HCEC 1CT (cell line): Measurements from ENCODE around the gene ABL2.

Experiments
- DNase-seq: peaks from one replicate; pipeline ENCODE4 v3.0.0-alpha.2; 2017

Gene ABL2

DNA sequence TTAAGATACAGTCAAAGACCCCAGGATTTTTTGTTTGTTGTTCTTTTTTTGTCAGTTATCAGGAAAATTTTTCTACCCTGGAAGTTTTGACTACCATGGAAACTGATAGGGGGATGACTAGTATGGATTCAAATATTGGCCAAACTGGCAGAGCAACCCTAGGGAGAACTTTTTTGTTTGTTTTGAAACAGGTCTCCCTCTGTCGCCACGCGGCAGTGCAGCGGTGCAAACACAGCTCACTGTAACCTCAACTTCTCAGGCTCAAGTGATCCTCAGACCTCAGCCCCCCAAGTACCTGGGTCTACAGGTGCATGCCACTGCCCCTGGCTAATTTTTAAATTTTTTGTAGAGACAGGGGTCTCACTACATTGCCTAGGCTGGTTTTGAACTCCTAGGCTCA is 101.0 kb downstream of the ABL2 start:
- no peak for DNase-seq

DNA sequence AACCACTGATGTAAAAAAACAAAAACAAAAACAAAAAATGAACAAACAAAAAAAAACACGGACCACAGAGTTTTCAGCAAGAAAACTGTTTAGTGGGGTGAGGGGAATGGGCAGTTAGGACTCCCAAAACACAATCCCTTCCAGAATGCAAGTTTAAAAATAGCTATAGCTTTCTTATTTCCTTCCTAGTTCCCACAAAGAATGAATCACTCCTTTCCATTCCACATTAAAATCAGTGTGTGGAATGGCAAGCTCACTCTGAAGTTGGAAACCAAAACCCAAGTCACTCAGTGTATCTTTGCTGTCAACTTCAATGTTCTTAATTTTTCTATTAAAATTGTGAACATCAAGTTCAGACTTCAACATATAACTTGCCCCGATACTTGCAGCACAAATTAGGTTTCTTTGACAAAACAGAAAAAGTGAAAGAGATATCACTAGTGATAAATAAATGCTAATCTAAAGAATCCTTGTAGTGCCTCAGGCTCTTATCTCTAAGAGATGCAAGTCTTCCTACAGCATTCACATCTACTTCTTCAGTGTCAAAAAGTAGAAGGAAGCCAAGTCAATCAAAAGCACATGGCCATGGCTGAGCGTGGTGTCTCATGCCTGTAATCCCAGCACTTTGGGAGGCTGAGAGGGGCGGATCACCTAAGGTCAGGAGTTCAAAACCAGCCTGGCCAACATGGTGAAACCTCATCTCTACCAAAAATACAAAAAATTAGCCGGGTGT is 102.1 kb downstream of the ABL2 start:
- DNase-seq, result peak; percentile 63

DNA sequence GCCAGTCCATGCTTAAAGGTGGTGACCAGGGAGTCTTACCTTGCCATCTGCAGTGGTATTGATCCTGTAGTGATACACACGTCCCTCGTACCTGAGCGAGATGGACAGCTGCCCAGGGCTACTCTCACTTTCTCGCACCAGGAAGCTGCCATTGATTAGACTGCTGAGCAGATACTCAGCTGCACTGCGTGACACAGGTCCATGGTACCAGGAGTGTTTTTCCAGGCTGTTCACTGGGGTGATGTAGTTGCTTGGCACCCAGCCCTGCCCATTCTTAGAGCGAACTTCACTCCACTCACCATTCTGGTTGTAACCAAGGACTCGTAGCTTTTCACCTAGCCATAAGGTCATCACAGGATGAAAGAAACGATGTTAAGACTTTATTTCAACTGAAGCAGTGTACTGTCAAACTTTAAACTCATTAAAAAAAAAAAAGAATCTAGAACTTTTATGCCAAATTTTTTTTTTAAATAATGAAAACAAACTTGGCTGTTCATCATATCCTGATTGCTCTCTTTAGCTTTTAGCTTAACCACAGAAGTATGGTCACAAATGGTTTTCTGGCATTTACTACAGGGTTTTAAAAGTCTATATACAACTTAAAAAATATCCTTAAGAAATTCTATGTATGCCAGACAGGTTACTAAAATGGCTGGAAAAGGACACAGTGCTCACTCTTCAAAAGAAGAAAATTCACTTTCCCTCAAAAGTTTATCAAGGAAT is 103.0 kb downstream of the ABL2 start:
- no peak for DNase-seq

DNA sequence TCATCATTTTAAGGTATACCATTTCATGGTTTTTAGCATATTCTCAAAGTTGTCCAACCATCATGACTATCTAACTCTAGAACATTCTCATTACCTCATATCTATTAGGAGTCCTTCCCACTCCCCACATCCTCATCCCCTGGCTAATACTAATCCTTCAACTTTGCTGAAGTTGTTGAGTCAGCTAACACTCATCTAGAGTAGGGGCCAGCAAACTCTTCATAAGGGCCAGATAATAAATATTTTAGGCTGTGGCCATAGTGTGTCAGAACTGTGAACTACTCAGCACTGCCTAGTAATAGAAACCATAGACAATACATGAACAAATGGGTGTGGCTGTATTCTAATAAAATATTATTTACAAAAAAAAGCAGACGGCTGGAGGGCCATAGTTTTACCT is 104.6 kb downstream of the ABL2 start:
- peak; percentile 83 for DNase-seq

DNA sequence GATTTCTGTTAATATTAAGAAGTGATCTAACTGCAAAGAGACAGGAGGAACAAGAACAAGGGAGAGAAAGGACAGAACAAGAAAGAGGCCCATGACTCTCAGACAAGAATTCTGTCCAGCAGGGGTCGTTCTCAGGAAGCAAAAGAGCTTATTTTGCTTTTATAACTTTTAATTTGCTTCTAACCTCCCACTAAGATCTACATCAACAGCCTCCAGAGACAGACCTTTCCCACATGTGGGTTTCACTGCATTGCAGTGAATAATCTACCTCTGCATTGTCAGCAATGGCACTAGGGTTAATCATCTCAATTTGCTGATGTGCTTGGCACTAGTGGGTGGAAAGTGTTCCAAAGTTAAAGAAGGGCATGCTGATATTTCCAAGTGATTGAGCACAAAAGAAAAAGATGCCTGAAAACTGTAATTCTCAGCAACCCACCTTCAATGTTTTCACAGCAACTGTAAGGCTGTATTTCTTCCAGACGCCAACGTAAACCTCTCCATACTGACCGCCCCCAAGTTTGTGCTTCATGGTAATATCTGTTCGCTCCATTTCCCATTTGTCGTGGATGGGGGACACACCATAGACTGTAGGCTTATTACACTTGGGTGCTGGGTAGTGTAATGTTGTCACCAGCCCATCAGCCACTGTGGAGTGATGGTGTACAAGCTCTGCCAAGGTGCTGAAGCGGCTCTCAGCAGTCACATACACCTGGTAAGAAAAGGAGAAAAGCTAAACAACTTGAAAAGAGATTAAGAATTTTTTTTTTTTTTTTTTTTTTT is 108.1 kb downstream of the ABL2 start:
- DNase-seq, result peak; percentile 48

DNA sequence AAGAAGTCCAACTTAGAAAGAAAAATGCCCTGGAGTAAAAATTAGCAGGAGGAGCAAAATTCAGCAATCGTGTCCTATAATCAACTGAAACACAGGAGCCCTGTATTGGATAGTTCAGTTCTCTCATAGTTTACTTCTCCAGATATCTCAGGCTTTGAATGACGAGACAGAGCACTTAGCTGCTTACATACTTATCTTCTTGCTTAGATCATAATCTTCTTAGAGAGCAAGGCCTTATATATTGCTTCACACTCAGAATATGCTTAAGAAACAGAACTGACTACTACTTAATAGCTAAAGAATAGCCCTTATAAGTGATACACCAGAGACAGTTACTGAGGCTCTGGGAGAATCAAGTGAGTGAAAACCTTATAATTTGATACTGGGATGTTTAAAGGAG is 108.7 kb downstream of the ABL2 start:
- DNase-seq, result no peak

DNA sequence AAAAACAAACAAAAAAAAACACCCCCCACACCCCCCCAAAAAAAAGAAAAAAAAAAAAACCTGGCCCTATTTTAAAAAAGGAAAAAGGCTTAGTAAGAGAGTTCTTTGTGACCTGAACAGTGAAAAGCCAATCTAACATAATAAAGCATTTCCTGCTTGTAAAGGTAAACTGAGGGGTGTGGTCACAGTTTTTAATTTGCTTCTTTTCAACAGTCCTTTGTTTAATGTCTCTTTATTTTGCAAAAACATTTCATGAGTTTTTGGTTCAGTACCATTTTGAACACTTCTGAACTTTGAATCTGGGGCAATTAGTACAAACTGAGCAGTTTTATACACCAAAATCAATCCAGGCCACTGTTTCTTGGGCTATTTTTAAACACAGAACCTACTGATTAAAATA is 110.0 kb downstream of the ABL2 start:
- no peak for DNase-seq

DNA sequence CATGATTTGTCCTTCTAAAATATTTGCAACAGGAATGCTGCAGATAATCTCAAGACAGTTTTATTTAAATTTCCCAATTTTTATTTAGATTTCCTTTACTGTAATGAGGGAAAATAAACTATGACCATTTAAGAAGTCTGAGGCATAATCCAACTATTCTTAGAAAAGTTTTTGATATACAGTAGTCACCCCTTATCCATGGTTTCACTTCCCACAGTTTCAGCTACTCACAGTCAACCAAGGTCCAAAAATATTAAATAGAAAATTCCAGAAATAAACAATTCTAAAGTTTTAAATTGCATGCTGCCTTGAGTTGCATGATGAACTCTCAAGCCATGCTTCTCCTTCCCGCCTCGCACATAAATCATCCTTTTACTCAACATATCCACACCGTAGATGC is 114.3 kb downstream of the ABL2 start:
- DNase-seq, result no peak

DNA sequence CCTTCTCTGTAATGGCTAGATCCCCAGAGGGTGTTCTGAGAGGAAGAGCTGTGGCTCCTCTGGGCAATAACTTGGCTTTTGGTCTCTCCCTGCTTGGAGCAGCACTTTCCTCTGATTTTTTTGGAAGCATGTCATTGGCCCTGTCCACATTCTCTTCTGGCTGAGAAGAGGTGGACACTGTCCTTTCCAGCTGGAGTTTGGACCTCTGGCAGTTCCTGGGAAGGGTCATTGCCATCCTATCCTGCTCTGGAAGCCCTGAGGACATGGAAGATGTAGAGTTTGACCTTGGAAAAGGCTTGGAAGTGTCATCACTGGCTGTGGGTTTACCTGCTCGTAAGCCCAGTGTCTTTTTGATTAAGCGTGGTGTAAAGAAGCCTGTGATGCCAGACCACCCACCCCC is 120.8 kb downstream of the ABL2 start:
- no peak for DNase-seq

DNA sequence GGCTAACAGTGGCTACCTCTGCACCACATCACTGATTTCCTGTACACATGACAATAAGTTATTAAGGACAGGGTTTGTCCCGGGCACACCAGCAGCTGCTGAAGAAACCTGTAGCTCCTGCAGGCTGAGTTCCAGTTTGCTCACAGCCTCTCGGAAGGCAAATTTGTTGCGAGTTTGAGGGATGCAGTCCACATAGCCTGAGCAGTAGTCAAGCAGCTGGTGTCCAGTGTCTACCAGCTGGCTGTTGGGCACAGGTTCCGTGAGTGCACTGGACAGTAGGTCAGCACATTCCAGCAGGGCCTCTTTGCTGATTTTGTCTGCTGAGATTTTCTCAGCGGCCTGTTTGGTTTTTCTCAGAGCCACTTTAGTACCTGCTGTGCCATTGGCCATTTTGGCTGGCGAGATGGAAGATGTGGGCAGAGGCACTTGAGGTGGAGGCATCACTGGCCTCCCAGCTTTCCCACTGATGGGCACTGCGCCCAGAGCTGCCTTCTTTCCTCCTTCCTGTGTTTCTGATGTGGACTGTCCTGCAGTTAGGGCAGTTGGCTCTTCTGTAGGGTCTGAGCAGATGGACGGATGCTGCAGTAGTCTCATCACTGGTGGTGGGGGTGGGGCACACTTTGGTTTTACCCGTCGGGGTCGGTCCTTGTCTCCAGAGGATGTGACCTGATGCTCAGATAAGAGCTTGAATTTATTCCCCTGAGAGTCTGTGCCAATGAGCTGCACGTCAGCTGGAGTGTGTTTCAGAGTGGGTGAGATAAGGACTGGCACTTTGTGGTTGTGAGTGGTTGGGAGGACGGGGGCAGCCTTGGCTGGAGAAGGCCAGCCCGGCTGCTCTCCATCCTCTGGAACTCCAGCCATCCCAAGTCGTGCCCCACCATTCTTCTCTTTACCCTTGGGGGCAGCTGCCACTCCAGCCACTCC is 121.5 kb downstream of the ABL2 start:
- no peak for DNase-seq

DNA sequence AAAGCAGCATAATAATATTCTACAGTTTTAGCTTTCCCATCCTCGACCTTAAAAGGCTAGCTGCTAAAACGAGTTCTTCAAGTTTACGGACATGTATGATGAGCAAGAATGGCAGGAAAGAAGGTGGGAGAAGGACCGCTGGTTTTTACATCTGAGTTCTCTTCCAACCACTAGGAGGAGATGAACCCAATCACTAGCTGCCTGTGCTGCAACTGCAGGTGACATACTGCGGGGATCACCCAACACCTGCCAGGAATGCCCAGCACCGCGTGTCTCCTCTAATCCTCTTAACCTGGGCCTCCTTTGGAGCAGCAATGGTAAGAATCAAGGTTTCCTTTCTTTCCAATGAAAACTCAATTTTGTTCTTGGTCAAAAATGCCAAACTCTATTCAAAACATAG is 124.1 kb downstream of the ABL2 start:
- DNase-seq, result no peak

DNA sequence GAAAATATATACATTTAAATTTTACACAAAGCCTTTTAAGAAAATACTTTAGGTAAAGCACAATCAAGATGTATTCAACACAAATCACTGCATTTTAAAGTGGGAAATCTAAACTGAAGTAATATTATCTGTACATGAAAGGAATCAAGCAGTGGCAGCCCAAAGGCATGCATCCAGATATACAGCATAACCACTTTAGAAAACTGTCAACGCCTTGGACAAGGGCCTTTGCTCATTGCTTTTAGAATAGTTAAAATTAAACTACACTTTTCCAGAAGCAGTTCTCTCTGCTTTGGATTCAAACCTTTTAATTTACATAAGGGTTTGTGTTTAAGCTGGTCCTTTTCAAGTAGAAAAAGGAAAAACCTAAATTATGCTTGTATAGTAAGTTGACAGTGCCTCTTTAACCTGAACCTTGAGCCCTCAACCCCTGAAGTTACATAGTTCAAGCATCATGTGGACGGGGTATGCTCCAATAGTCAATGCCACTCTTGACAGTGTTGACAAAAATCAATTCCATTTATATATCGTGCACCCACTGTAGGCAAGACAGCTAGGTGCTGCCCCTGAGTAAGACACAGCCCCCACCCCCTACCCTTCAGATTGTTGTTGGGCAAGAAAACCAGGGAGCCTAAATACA is 124.7 kb downstream of the ABL2 start:
- DNase-seq, result no peak

DNA sequence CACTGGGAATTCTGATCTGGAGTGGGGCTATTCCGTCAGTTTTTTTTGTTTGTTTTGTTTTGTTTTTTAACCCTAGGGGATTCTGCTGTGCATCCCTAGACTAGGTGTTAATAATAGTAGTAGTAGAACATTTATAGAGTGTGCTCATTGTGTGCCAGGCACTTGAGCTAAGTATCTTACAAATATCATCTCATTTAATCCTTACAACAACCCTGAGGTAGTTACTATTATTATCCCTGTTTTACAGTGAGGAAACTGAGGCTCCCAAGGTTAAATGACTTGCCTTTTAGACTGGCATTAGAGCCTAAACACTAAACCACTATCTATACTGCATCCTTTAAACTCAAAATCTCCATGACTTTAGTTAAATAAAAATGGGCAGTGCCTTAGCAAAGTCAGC is 125.5 kb downstream of the ABL2 start:
- DNase-seq, result no peak

DNA sequence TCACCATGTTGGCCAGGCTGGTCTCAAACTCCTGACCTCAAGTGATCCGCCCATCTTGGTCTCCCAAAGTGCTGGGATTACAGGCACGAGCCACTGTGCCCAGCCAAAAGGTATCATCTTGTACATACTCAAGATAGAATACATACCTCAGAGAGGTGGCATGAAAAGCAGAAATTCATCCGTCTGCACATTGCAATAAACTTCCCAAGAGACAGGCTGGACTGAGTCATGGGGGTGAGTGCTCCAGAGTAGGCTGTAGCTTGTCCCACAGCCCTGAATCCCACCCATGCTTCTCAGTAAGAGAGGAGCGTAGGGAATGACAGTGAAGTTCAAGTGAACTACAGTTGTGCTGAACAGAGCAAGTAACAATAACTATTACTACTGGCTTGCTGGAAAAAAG is 127.9 kb downstream of the ABL2 start:
- no peak for DNase-seq

DNA sequence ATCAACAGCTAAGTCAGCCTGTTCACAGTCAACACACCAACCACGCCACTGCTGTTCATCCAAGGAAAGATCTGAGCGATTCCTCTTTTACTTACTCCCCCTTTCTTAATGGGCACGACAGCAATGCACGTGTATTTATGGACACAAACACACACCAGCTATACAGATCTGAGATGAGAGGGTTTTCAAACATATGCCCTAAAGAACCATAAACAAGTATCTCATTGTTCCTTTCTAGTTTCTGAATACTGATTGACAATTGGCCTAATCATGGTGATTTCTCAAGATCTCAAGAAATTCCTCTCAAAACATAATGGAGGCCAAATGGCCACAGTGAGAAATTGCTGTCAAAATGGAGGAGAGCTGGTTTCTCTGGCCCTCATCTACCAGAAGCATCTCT is 129.6 kb downstream of the ABL2 start:
- DNase-seq, result no peak

DNA sequence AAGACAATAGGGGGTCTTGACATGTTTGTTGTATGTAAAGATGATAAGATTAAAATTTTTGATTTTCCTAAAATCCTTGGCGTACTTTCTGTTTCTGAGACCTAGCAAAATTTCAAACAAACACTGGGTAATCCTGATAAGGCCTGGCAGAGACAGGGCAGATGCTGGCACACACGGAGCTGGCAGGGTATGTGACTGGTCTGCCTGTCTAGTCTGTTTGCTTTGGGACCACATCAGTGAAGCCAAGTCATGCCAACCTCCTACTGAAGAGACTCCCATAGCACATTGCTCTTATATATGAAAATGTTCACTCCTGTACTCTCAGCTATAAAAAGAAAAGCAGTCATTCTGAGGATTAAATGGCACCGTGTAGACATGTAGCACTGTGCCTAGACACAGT is 133.6 kb downstream of the ABL2 start:
- no peak for DNase-seq

DNA sequence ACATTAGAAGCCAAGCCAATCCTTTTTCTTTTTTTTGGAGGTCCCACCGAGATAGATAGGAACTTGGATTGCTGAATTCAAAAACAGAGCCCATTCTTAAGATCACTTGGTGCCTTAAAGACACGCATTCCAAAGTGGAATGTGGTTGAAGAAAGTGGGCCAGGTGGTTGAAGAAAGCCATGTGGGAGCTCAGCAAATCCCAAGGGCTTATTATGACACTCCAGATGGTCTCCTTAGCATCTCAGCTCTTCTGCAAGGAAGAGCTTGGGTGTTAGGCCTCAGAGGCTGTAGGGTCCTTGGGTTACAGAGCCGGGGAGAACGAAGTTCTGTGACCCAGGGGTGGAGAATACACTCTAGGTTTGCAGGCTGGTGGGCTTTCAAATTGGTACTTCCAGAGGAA is 134.1 kb downstream of the ABL2 start:
- no peak for DNase-seq

DNA sequence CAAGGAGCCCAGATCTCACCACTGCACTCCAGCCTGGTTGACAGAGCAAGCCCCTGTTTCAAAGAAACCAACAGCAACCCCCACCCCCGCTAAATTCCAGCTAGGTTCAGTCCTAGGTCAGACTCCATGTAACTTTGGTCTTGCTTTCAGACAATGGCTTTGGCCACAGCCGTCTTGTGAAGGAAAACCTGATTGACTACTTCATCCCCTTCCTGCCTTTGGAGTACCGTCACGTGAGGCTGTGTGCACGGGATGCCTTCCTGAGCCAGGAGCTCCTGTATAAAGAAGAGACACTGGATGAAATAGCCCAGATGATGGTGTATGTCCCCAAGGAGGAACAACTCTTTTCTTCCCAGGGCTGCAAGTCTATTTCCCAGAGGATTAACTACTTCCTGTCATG is 134.7 kb downstream of the ABL2 start:
- no peak for DNase-seq

DNA sequence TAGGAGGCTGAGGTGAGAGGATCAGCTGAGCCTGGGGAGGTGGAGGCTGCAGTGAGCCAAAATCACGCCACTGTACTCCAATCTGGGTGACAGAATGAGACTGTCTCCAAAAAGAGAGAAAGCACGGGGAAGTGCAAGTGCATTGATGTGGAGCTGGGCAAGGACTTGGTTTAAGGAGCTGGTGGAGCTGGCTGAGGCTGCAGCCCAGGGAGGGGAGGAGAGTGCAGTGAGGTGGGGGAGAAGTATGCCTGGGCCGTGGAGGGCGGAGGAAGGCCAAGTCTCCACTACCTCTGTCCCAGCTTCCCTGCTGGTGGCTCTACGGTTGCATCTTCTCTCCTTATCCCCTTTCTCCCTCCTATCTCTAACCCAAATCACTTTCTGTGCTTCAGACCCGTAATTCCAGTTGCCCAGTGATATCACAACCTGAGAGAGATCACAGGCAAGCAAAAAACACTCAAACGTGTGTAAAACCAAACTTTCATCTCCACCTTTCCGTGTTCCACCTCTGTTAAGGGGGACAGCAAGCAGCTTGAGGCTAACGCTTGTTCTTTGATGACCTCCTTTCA is 136.5 kb downstream of the ABL2 start:
- DNase-seq, result no peak

DNA sequence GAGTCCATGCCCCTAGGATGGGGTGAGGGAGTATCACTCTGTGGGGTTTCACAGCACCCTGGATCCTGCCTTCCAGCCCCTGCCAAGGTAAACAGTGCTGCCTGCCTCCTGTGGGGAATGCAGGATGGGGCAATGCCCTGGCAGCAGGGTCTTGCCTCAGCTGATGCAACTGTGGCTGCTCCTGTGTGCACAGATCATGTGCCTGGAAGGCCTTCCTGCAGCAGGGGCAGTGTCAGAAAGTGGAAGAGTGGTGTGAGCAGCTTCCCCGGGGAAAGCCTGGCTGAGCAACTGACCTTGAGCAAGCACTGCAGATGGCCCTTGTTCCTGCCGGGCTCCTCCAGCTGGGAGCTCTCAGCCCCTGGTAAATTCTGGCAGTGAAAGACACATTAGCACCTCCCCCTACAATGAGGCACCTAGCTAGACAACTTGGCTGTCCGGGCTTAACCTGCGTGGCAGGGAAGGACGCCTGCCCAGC is 137.7 kb downstream of the ABL2 start:
- peak; percentile 44 for DNase-seq

DNA sequence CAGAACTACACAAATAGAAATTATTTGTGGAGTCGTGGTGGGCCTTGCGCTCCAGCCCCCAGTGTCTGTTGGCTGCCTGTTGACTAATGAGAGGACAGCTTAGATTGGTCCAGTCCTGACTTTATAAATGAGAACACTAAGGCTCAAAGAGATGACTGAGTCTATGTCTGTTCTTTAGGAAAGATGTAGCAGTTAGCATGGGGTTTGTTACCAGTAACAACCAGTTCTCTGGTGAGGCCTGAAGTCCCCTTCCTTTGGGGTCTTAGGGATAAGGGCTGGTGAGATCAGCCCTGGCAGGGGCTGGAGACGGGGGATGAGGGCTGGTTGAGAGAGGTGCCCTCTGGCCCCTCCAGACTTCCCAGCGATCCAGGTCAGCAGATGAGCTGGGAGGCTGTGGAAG is 138.6 kb downstream of the ABL2 start:
- no peak for DNase-seq

DNA sequence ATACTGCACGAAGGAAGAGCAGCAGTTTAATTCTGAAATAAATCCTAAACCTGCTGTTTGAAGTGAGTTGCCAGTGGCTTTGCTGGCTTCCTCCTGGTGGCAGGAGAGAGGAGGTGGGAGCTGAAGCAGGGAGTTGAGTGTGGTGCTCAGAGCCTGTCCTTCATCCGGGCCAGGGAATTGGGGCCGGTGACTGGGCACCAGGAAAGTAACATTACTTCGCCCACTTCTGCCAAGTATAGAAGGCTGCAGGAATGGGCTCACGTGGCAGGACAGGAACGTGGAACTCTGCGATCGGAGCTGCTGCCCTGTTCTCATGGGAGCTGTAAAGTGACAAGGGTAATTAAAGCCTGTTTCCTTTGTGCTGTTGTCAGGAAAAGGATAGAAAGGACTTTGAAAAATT is 139.0 kb downstream of the ABL2 start:
- no peak for DNase-seq
